HEK293 (cell line): Measurements from ENCODE around the gene NXPE1.

Experiments
- CTCF ChIA-PET: fragments of 350-600 bp; formaldehyde crosslinking; extraction: SDS; loops from one replicate; lab custom pipeline; 2021; ENCODE audit warnings: antibody characterized with exemption; lab: Yijun Ruan, JAX
- POLR2A ChIA-PET: fragments of 300-600 bp; formaldehyde crosslinking; extraction: SDS; loops from one replicate; lab custom pipeline; 2020; ENCODE audit warnings: antibody characterized with exemption, inconsistent platforms; lab: Yijun Ruan, JAX
- H3K27ac ChIP-seq: fragments of 200-500 bp; sonication (Bioruptor generic); 2 replicates; pipeline ENCODE4 v1.5.1; 2014; ENCODE audit warnings: low read depth, low read length, control low read depth, inconsistent platforms; ENCODE audit errors: extremely low read depth
- H3K36me3 ChIP-seq, 2 experiments: fragments of 200-500 bp in 1 of 2; sonication (Bioruptor generic) in 1 of 2; 1 replicate in 1 of 2; 2 replicates in 1 of 2; pipeline ENCODE4 v1.5.1; 2014 to 2017; ENCODE audit warnings: inconsistent platforms in 2 of 2, low read length in 2 of 2; ENCODE audit not compliant: control insufficient read depth in 2 of 2, insufficient read depth in 1 of 2
- H3K4me1 ChIP-seq: fragments of 200-500 bp; sonication (Bioruptor generic); 2 replicates; pipeline ENCODE4 v1.5.1; 2014; ENCODE audit warnings: mild to moderate bottlenecking, low read length, inconsistent platforms; ENCODE audit not compliant: control insufficient read depth, insufficient read depth
- H3K4me3 ChIP-seq: 2 replicates; pipeline ENCODE4 v1.5.1; 2011; ENCODE audit warnings: low read depth, mild to moderate bottlenecking, control low read depth, low read length, moderate library complexity
- H3K9me3 ChIP-seq: fragments of 200-500 bp; sonication (Bioruptor generic); 2 replicates; pipeline ENCODE4 v1.5.1; 2014; ENCODE audit warnings: low read depth, low read length, inconsistent platforms; ENCODE audit not compliant: control insufficient read depth, insufficient read depth
- HOXD13 ChIP-seq: sonication (generic); formaldehyde crosslinking; IDR thresholded peaks from 2 replicates; pipeline ENCODE4 v1.8.0; 2022; ENCODE audit warnings: missing genetic modification reagents, borderline replicate concordance
- IKZF3 ChIP-seq: fragments of 450-650 bp; IDR thresholded peaks from 2 replicates; pipeline ENCODE4 v1.5.0; 2018; ENCODE audit warnings: missing biosample characterization, mild to moderate bottlenecking, missing genetic modification characterization, moderate library complexity
- SP7 ChIP-seq: fragments of 450-650 bp; formaldehyde crosslinking; IDR thresholded peaks from 2 replicates; pipeline ENCODE4 v1.5.1; 2016; ENCODE audit warnings: missing biosample characterization, missing genetic modification characterization
- WT1 ChIP-seq: fragments of 450-650 bp; formaldehyde crosslinking; IDR thresholded peaks from 2 replicates; pipeline ENCODE4 v1.5.1; 2016; ENCODE audit warnings: missing biosample characterization, missing genetic modification characterization
- YY1 ChIP-seq: fragments of 450-650 bp; formaldehyde crosslinking; IDR thresholded peaks from 2 replicates; pipeline ENCODE4 v1.5.1; 2018; ENCODE audit warnings: missing biosample characterization, missing genetic modification characterization
- ZEB2 ChIP-seq: fragments of 450-650 bp; formaldehyde crosslinking; IDR thresholded peaks from 2 replicates; pipeline ENCODE4 v1.5.1; 2016; ENCODE audit warnings: missing biosample characterization, missing genetic modification characterization
- ZNF155 ChIP-seq: fragments of 450-650 bp; formaldehyde crosslinking; IDR thresholded peaks from 2 replicates; pipeline ENCODE4 v1.5.1; 2016; ENCODE audit warnings: missing biosample characterization, missing genetic modification characterization
- ZNF175 ChIP-seq: fragments of 450-650 bp; formaldehyde crosslinking; IDR thresholded peaks from 2 replicates; pipeline ENCODE4 v1.5.1; 2016; ENCODE audit warnings: missing biosample characterization, missing genetic modification characterization
- ZNF2 ChIP-seq: fragments of 450-650 bp; formaldehyde crosslinking; IDR thresholded peaks from 2 replicates; pipeline ENCODE4 v1.5.1; 2016; ENCODE audit warnings: missing biosample characterization, missing genetic modification characterization
- ZNF324 ChIP-seq: fragments of 450-650 bp; formaldehyde crosslinking; IDR thresholded peaks from 2 replicates; pipeline ENCODE4 v1.5.1; 2016; ENCODE audit warnings: missing biosample characterization, missing genetic modification characterization
- ZNF37A ChIP-seq: fragments of 450-650 bp; IDR thresholded peaks from 2 replicates; pipeline ENCODE4 v1.5.1; 2018; ENCODE audit warnings: missing biosample characterization, missing genetic modification characterization
- ZNF394 ChIP-seq: fragments of 450-650 bp; formaldehyde crosslinking; IDR thresholded peaks from 2 replicates; pipeline ENCODE4 v1.5.1; 2016; ENCODE audit warnings: missing biosample characterization, missing genetic modification characterization, mild to moderate bottlenecking, moderate library complexity, borderline replicate concordance
- ZNF510 ChIP-seq: fragments of 450-650 bp; formaldehyde crosslinking; IDR thresholded peaks from 2 replicates; pipeline ENCODE4 v1.5.1; 2018; ENCODE audit warnings: mild to moderate bottlenecking, missing genetic modification characterization, missing biosample characterization; ENCODE audit not compliant: insufficient replicate concordance
- ZNF529 ChIP-seq: fragments of 450-650 bp; formaldehyde crosslinking; IDR thresholded peaks from 2 replicates; pipeline ENCODE4 v1.5.1; 2017; ENCODE audit warnings: missing genetic modification characterization, missing biosample characterization; ENCODE audit not compliant: insufficient replicate concordance
- ZNF600 ChIP-seq: fragments of 450-650 bp; formaldehyde crosslinking; IDR thresholded peaks from 2 replicates; pipeline ENCODE4 v1.5.1; 2016; ENCODE audit warnings: missing biosample characterization, missing genetic modification characterization
- ZNF623 ChIP-seq: fragments of 450-650 bp; formaldehyde crosslinking; IDR thresholded peaks from 2 replicates; pipeline ENCODE4 v1.5.1; 2016; ENCODE audit warnings: missing biosample characterization, missing genetic modification characterization
- ZNF654 ChIP-seq: fragments of 450-650 bp; formaldehyde crosslinking; IDR thresholded peaks from 2 replicates; pipeline ENCODE4 v1.5.1; 2016; ENCODE audit warnings: low read depth, missing biosample characterization, missing genetic modification characterization
- ZNF670 ChIP-seq: fragments of 450-650 bp; formaldehyde crosslinking; IDR thresholded peaks from 2 replicates; pipeline ENCODE4 v1.5.1; 2016; ENCODE audit warnings: missing biosample characterization, missing genetic modification characterization, low read depth
- ZNF830 ChIP-seq: fragments of 450-650 bp; IDR thresholded peaks from 2 replicates; pipeline ENCODE4 v1.5.0; 2018; ENCODE audit warnings: missing biosample characterization, missing genetic modification characterization, low read depth, mild to moderate bottlenecking, moderate library complexity
- TF ChIP-seq, protein P1 (sequence below): fragments of 450-650 bp; formaldehyde crosslinking; IDR thresholded peaks from 2 replicates; pipeline ENCODE4 v1.5.1; 2016; ENCODE audit warnings: missing biosample characterization, missing genetic modification characterization
- TF ChIP-seq, protein P2 (sequence below): fragments of 450-650 bp; formaldehyde crosslinking; IDR thresholded peaks from 2 replicates; pipeline ENCODE4 v1.5.1; 2016; ENCODE audit warnings: missing biosample characterization, missing genetic modification characterization
- TF ChIP-seq, protein P3 (sequence below): fragments of 450-650 bp; formaldehyde crosslinking; IDR thresholded peaks from 2 replicates; pipeline ENCODE4 v1.5.1; 2016; ENCODE audit warnings: missing biosample characterization, missing genetic modification characterization

NXPE1 gene

GRCh38 chr11:114501901-114502300 is 57.8 kb downstream of the NXPE1 start (continued):
- TF ChIP-seq ZNF600 (tag by site-specific recombination): no peak
- TF ChIP-seq, all 188 proteins: peak for 0

- TF ChIP-seq ZNF324 (tag by site-specific recombination) (no peak), ZNF510 (tag by site-specific recombination) (no peak), YY1 (tag by site-specific recombination) (no peak), WT1 (no peak), SP7 (no peak), ZEB2 (tag by site-specific recombination) (no peak)
- TF ChIP-seq, protein P1, sequence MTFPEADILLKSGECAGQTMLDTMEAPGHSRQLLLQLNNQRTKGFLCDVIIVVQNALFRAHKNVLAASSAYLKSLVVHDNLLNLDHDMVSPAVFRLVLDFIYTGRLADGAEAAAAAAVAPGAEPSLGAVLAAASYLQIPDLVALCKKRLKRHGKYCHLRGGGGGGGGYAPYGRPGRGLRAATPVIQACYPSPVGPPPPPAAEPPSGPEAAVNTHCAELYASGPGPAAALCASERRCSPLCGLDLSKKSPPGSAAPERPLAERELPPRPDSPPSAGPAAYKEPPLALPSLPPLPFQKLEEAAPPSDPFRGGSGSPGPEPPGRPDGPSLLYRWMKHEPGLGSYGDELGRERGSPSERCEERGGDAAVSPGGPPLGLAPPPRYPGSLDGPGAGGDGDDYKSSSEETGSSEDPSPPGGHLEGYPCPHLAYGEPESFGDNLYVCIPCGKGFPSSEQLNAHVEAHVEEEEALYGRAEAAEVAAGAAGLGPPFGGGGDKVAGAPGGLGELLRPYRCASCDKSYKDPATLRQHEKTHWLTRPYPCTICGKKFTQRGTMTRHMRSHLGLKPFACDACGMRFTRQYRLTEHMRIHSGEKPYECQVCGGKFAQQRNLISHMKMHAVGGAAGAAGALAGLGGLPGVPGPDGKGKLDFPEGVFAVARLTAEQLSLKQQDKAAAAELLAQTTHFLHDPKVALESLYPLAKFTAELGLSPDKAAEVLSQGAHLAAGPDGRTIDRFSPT: no peak
- Histone ChIP-seq H3K4me1 (no peaks in the 10 kb centered on the region), H3K27ac (no peak overlapping the region), H3K4me3 (no peak overlapping the region), H3K9me3 (no peaks in the 10 kb centered on the region), H3K36me3 (no peaks in the 10 kb centered on the region)
- POLR2A ChIA-PET: no interaction called here
- CTCF ChIA-PET: no interaction called here
These were observed 59.9 kb downstream of the NXPE1 start for GRCh38 chr11:114499756-114500155.

DNA sequence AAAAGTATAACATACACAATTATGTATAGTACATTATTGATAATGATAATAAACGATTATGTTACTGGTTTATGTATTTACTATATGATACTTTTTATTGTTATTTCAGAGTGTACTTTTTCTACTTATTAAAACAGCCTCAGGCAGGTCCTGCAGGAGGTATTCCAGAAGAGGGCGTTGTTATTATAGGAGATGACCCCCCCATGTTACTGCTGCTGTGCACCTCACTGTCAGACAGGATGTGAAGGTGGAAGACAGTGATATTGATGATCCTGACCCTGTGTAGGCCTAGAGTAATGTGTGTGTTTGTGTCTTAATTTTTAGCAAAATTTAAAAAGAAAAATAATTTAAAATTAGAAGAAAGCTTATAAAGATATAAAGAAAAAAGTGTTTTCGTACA is 62.8 kb downstream of the NXPE1 start:
- POLR2A ChIA-PET: no interaction called here
- Histone ChIP-seq H3K36me3 (no peaks in the 10 kb centered on the region), H3K4me1 (no peaks in the 10 kb centered on the region), H3K4me3 (no peak overlapping the region), H3K27ac (no peak overlapping the region), H3K9me3 (no peaks in the 10 kb centered on the region)
- CTCF ChIA-PET: interaction anchor here (1.2 kb wide), 1 partner anchor 10 kb away, joined by 6 read pairs; no protein-coding TSS in a partner anchor
- no peak for TF ChIP-seq ZNF529
- TF ChIP-seq, protein P2, sequence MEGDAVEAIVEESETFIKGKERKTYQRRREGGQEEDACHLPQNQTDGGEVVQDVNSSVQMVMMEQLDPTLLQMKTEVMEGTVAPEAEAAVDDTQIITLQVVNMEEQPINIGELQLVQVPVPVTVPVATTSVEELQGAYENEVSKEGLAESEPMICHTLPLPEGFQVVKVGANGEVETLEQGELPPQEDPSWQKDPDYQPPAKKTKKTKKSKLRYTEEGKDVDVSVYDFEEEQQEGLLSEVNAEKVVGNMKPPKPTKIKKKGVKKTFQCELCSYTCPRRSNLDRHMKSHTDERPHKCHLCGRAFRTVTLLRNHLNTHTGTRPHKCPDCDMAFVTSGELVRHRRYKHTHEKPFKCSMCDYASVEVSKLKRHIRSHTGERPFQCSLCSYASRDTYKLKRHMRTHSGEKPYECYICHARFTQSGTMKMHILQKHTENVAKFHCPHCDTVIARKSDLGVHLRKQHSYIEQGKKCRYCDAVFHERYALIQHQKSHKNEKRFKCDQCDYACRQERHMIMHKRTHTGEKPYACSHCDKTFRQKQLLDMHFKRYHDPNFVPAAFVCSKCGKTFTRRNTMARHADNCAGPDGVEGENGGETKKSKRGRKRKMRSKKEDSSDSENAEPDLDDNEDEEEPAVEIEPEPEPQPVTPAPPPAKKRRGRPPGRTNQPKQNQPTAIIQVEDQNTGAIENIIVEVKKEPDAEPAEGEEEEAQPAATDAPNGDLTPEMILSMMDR: no peak
- TF ChIP-seq ZNF670 (tag by site-specific recombination): no peak
- TF ChIP-seq, protein P3, sequence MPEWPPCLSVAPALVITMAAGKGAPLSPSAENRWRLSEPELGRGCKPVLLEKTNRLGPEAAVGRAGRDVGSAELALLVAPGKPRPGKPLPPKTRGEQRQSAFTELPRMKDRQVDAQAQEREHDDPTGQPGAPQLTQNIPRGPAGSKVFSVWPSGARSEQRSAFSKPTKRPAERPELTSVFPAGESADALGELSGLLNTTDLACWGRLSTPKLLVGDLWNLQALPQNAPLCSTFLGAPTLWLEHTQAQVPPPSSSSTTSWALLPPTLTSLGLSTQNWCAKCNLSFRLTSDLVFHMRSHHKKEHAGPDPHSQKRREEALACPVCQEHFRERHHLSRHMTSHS (tag by site-specific recombination): no peak
- TF ChIP-seq ZNF830: no peak
- TF ChIP-seq ZNF654: no peak; the same call in 1 of the 2 replicates
- no peak for TF ChIP-seq ZNF394 (tag by site-specific recombination)
- no peak for TF ChIP-seq HOXD13 (CRISPR knock-in tag)
- no peak for TF ChIP-seq ZNF155 (tag by site-specific recombination)
- TF ChIP-seq, all 188 proteins: peak for 0

DNA sequence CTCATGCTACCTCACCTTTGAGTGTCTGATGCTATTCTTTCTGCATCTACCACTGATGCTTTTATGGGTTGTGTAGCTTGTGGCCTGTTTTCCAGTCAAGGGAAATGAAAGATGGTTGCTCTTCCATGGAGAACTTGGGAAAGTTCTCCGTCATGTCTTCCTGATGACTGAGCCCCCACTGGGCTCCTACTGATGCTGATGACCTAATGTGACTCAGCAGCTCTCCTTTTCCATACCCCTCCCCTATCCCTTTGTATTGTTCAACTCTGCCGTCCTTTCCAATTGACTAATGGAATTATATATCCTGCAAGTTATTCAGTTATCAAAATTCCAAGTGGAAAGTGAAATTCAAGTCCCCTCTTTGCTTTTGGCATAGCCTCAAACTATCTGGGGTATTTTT is 75.8 kb downstream of the NXPE1 start:
- no peak overlapping the region for H3K4me3 ChIP-seq
- ChIA-PET POLR2A (no interaction called here), CTCF (no interaction called here)
- H3K27ac ChIP-seq: no peak overlapping the region
- no peaks in the 10 kb centered on the region for H3K9me3 ChIP-seq
- TF ChIP-seq ZNF175 (tag by site-specific recombination) (no peak), ZNF37A (no peak), ZNF670 (tag by site-specific recombination) (no peak), ZNF623 (tag by site-specific recombination) (no peak), ZNF2 (tag by site-specific recombination) (no peak), IKZF3 (tag by site-specific recombination) (no peak)
- TF ChIP-seq, all 188 proteins: peak for 0
- H3K36me3 ChIP-seq: no peaks in the 10 kb centered on the region
- H3K4me1 ChIP-seq: no peaks in the 10 kb centered on the region
